Pancreas (tissue), 10 donors: Measurements from ENCODE around the gene PAPPA. TPM values are rescaled to one million over a fixed set of nuclear protein-coding genes. Genes with fewer than 3 reads are reported as not detected.

Experiments
- ATAC-seq, 4 donors: fragments of 200-7000 bp; cut with Tn5 transposase; one replicate each; pipeline versions ENCODE4 v1.8.0 to v1.9.1; 2020; ENCODE audit warnings: mild to moderate bottlenecking in 4 of 4, moderate library complexity in 4 of 4
- DNase-seq, 6 donors: peaks; one replicate each; pipeline ENCODE4 v3.0.0-alpha.2; 2020
- FAIRE-seq: peaks from 2 replicates; lab custom pipeline; 2012; peaks lifted over from hg19 to GRCh38; lab: Jason Lieb, UNC
- H3K27ac ChIP-seq, 4 donors: fragments of 200-600 bp; sonication (generic); 1 replicate in 3 of 4; 2 replicates in 1 of 4; pipeline versions ENCODE4 v1.5.0 to v1.8.0; 2020
- H3K27me3 ChIP-seq, 4 donors: fragments of 200-600 bp; one replicate each; pipeline ENCODE4 v1.8.0; 2021
- H3K36me3 ChIP-seq, 3 donors: fragments of 200-600 bp; sonication (generic) in 1 of 3; one replicate each; pipeline versions ENCODE4 v1.5.0 to v1.8.0; 2020 to 2021
- H3K4me1 ChIP-seq, 3 donors: fragments of 200-600 bp; one replicate each; pipeline ENCODE4 v1.8.0; 2021
- H3K4me3 ChIP-seq, 4 donors: fragments of 200-600 bp; sonication (generic) in 2 of 4; one replicate each; pipeline versions ENCODE4 v1.5.0 to v1.8.0; 2020 to 2021
- H3K9me3 ChIP-seq, 4 donors: fragments of 200-600 bp; one replicate each; pipeline ENCODE4 v1.8.0; 2021
- CTCF ChIP-seq, 4 donors: fragments of 200-600 bp; sonication (generic) in 3 of 4; IDR thresholded peaks; one replicate each; pipeline versions ENCODE4 v1.5.0 to v1.8.0; 2021; ENCODE audit warnings: antibody characterized with exemption in 4 of 4
- WGBS, 2 donors: extraction: QIAGEN DNeasy Blood & Tissue Kit; methylation state at CpG; one replicate each; pipeline ENCODE4 v1.1.7; 2013; 5-methylcytosine and 5-hydroxymethylcytosine counted together
- intact Hi-C, 3 donors: fragments of 100-400 bp; cut with DNase I; formaldehyde crosslinking; loops; one replicate each; pipeline versions ENCODE4 v1.11.1 to v1.14.2; 2022
- polyA plus RNA-seq, 2 donors: library from polyadenylated mRNA; stranded (reverse); fragments of 200-250 nt; gene quantifications; one replicate each; pipeline ENCODE4 v1.2.3, GENCODE V29; 2013
- total RNA-seq, 6 donors: library from RNA; stranded (reverse); fragmentation: NEBNext Ultra II Directional in 4 of 6; extraction: Animal tissue kit (Norgen Biotek cat#: 25700) in 4 of 6; gene quantifications; one replicate each; pipeline versions ENCODE4 v1.2.1 to v1.2.4, GENCODE V29; 2021 to 2023
- donor health status: healthy with polysubstance abuse.
- donor health status: DM: no; HTN: no; CAD: no; lungs with moderate emphysema.
- donor health status: DM: no; HTN: no; CAD: no.
- donor health status: control.
- donor health status: control.
- donor health status: Bipolar disorder and iron deficiency.
- donor health status: DM: yes; HTN: yes; CAD: no.
- donor health status: DM: no; HTN: no; CAD: no.
- donor health status: DM: no; HTN: no; CAD: no.
- donor health status: DM: yes; HTN: yes; CAD: no.

PAPPA gene
- total and polyA plus RNA-seq, 8 donors = 0.11 to 3.4 (median 0.76) TPM

GRCh38 chr9:116394070-116394469 is 240.5 kb downstream of the PAPPA start:
- WGBS, 2 donors = 93 to 95% methylated on average over 6 of the region's 6 CpGs
- no peak for ATAC-seq
- Histone ChIP-seq H3K36me3 (no peaks in the 10 kb centered on the region), H3K27ac (no peak overlapping the region), H3K4me1 (no peaks in the 10 kb centered on the region), H3K27me3 (no peaks in the 10 kb centered on the region), H3K9me3 (no peaks in the 10 kb centered on the region), H3K4me3 (no peak overlapping the region)
- FAIRE-seq = no peak
- no peak for TF ChIP-seq CTCF (IDR thresholded peaks at IDR 0.05)
- intact Hi-C loops = no loop called here
- DNase-seq = no peak

- no peak for ATAC-seq
- no peak for FAIRE-seq
- H3K27me3 ChIP-seq = no peaks in the 10 kb centered on the region
- no peak overlapping the region for H3K27ac ChIP-seq
- H3K4me3 ChIP-seq = no peak overlapping the region
- no peak for TF ChIP-seq CTCF (IDR thresholded peaks at IDR 0.05)
- intact Hi-C loops = no loop called here
- no peaks in the 10 kb centered on the region for H3K36me3 ChIP-seq
- DNase-seq = no peak
- 84 to 88% methylated on average over 5 of the region's 5 CpGs for WGBS, 2 donors
- H3K4me1 ChIP-seq = no peaks in the 10 kb centered on the region
- no peaks in the 10 kb centered on the region for H3K9me3 ChIP-seq
Measured at GRCh38 chr9:116394894-116395698, 241.5 kb downstream of the PAPPA start.

GRCh38 chr9:116395699-116396037 is 242.1 kb downstream of the PAPPA start:
- no peak for TF ChIP-seq CTCF (IDR thresholded peaks at IDR 0.05)
- Histone ChIP-seq H3K27ac (no peak overlapping the region), H3K27me3 (no peaks in the 10 kb centered on the region), H3K9me3 (no peaks in the 10 kb centered on the region), H3K36me3 (no peaks in the 10 kb centered on the region), H3K4me1 (no peaks in the 10 kb centered on the region), H3K4me3 (no peak overlapping the region)
- ATAC-seq = no peak
- no peak for DNase-seq
- no peak for FAIRE-seq
- WGBS, 2 donors = 91 to 96% methylated on average over 3 of the region's 3 CpGs
- intact Hi-C loops = no loop called here

- DNase-seq = no peak
- intact Hi-C loops = no loop called here
Measured at GRCh38 chr9:116403171-116403570, 249.6 kb downstream of the PAPPA start.

More at GRCh38 chr9:116403171-116403570, 249.6 kb downstream of the PAPPA start:
- no peak for FAIRE-seq
- Histone ChIP-seq H3K36me3 (no peaks in the 10 kb centered on the region), H3K27me3 (no peaks in the 10 kb centered on the region), H3K4me1 (no peaks in the 10 kb centered on the region), H3K9me3 (no peaks in the 10 kb centered on the region), H3K27ac (no peak overlapping the region), H3K4me3 (no peak overlapping the region)
- ATAC-seq = no peak
- TF ChIP-seq CTCF (IDR thresholded peaks at IDR 0.05) = no peak
